ENCODE data around the gene POU3F3.

The POU3F3 gene

DNA sequence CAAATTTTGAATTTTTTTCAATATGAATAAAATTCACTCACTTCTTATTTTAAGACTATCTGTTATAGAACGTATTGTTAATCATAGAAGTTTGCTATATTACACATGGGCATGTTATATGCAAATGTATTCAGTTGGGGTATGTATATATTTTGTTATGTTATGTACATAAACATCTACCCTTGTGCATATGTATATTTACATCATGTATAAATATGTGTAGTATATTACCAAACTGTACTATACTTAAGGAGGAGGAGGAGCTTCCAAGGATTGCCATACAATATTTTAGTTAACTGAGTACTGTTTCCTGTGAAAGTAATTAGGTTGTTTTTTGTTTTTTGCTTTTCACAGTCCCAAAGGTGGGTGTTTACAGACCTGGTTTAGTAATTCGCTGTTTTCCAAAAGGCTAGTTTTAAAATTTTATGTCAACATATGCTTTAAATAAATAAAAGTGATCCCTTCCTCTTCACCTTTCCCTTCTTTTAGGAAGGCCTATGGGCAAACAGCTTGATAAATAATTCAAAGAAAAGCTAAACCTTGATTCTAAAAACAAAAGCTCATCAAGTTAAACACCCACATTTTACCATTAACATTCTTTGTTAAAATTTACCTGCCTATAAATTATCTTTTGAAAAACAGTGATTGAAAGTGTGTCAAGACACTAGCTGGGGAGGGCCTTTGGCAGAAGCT is 12.9 kb upstream of the POU3F3 start:
- DNase-seq: no peak
- Mint-ChIP-seq H3K4me1 (peaks cover 10 to 21% of the 10 kb centered on the region in 2 donors), H3K9me3 (peaks cover 0 to 2% of the 10 kb centered on the region in 2 donors), H3K27me3 (peaks cover 43 to 67% of the 10 kb centered on the region in 2 donors), H3K4me3 (no peak overlapping the region), H3K36me3 (peaks cover 2 to 5% of the 10 kb centered on the region in 2 donors), H3K27ac (no peak overlapping the region)
- ATAC-seq (replicated peaks): no peak

- Mint-ChIP-seq H3K27ac (peak overlapping the region; percentile 59), H3K4me3 (no peak overlapping the region), H3K4me1 (peaks cover 11 to 21% of the 10 kb centered on the region in 2 donors)
These were observed 12.2 kb upstream of the POU3F3 start for GRCh38 chr2:104841744-104842143.

GRCh38 chr2:104844807-104845551 is 8.9 kb upstream of the POU3F3 start:
- Mint-ChIP-seq H3K4me1 (peaks cover 18 to 25% of the 10 kb centered on the region in 2 donors), H3K27ac (peak overlapping the region; percentile 81), H3K9me3 (peaks cover 0 to 3% of the 10 kb centered on the region in 2 donors), H3K36me3 (peaks cover 2 to 9% of the 10 kb centered on the region in 2 donors), H3K4me3 (peak overlapping the region; percentile 35 to 58), H3K27me3 (peaks cover 67 to 83% of the 10 kb centered on the region in 2 donors)
- DNase-seq: no peak
- no peak for ATAC-seq (replicated peaks)

More at GRCh38 chr2:104841744-104842143, 12.2 kb upstream of the POU3F3 start:
- H3K36me3 Mint-ChIP-seq: peaks cover 2 to 9% of the 10 kb centered on the region in 2 donors
- H3K27me3 Mint-ChIP-seq: peaks cover 46 to 68% of the 10 kb centered on the region in 2 donors
- peaks cover 0 to 3% of the 10 kb centered on the region in 2 donors for H3K9me3 Mint-ChIP-seq
- DNase-seq (no peak), ATAC-seq (replicated peaks) (no peak)

GRCh38 chr2:104845552-104845931 is 8.4 kb upstream of the POU3F3 start:
- ATAC-seq (replicated peaks) (no peak), DNase-seq (no peak)
- Mint-ChIP-seq H3K4me1 (peaks cover 19 to 28% of the 10 kb centered on the region in 2 donors), H3K36me3 (peaks cover 2 to 9% of the 10 kb centered on the region in 2 donors), H3K4me3 (peak overlapping the region; percentile 35 to 58), H3K9me3 (peaks cover 0 to 3% of the 10 kb centered on the region in 2 donors), H3K27me3 (peaks cover 72 to 89% of the 10 kb centered on the region in 2 donors), H3K27ac (peak overlapping the region; percentile 81)

DNA sequence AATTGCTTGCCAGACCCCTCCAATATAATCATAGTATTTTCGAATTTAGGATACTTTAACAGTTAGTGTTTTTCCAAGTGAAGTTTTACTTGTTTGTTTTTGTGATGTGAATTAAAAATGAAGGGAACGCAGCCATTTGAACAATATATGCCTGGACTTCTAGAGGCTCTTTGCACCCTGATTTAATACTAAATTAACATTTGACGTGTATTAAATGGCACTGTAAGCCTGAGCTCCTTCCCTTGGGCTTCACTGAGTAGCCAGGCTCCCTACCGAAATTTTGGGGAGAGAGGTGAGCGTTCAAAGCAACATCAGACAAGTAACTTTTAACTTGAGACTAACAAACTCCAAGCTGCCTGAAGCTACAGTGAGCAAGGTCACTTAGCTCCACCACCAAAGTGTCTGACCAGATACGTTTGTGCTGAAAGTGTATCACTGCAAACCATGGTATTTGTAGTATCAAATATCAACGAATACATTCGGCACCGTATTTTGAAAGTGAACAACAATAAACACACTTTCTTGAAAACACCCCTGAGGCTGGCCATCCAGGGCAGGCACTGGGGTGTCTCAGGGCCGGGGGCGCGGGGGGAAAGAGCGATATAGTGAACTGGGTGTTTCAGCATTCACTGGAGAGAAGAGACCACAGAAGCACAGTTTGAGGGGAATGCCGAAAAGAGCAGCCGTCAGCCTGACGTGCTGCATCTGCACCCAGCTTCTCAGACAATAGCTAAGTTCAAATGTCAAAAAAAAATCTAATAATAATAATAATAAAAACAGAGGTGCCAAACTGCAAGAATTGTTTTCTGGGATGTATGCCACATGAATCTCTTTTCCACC is 7.7 kb upstream of the POU3F3 start:
- DNase-seq (no peak), ATAC-seq (replicated peaks) (no peak)
- H3K27me3 Mint-ChIP-seq: peaks cover 79 to 95% of the 10 kb centered on the region in 2 donors
- H3K9me3 Mint-ChIP-seq: peaks cover 0 to 3% of the 10 kb centered on the region in 2 donors
- peak overlapping the region; percentile 78 for H3K27ac Mint-ChIP-seq
- H3K36me3 Mint-ChIP-seq: peaks cover 2 to 9% of the 10 kb centered on the region in 2 donors
- H3K4me3 Mint-ChIP-seq: no peak overlapping the region
- peaks cover 20 to 31% of the 10 kb centered on the region in 2 donors for H3K4me1 Mint-ChIP-seq

GRCh38 chr2:104846786-104847585 is 6.9 kb upstream of the POU3F3 start:
- peaks cover 0 to 3% of the 10 kb centered on the region in 2 donors for H3K9me3 Mint-ChIP-seq
- H3K27ac Mint-ChIP-seq: peak overlapping the region; percentile 25
- DNase-seq: no peak
- H3K36me3 Mint-ChIP-seq: peaks cover 2 to 9% of the 10 kb centered on the region in 2 donors
- no peak for ATAC-seq (replicated peaks)
- no peak overlapping the region for H3K4me3 Mint-ChIP-seq
- H3K27me3 Mint-ChIP-seq: peaks cover 82 to 98% of the 10 kb centered on the region in 2 donors
- peaks cover 22 to 36% of the 10 kb centered on the region in 2 donors for H3K4me1 Mint-ChIP-seq

GRCh38 chr2:104847586-104848160 is 6.2 kb upstream of the POU3F3 start:
- DNase-seq (no peak), ATAC-seq (replicated peaks) (no peak)
- Mint-ChIP-seq H3K4me3 (no peak overlapping the region), H3K27ac (no peak overlapping the region), H3K36me3 (peaks cover 2 to 9% of the 10 kb centered on the region in 2 donors), H3K4me1 (peaks cover 24 to 40% of the 10 kb centered on the region in 2 donors), H3K27me3 (peaks cover 82 to 98% of the 10 kb centered on the region in 2 donors), H3K9me3 (peaks cover 0 to 3% of the 10 kb centered on the region in 2 donors)

- Mint-ChIP-seq H3K27me3 (peaks cover 86 to 99% of the 10 kb centered on the region in 2 donors), H3K27ac (peak overlapping the region; percentile 59), H3K36me3 (peaks cover 2 to 13% of the 10 kb centered on the region in 2 donors), H3K4me1 (peaks cover 30 to 48% of the 10 kb centered on the region in 2 donors), H3K9me3 (peaks cover 0 to 3% of the 10 kb centered on the region in 2 donors), H3K4me3 (no peak overlapping the region)
- no peak for ATAC-seq (replicated peaks)
- DNase-seq: no peak
These were observed 5.4 kb upstream of the POU3F3 start for GRCh38 chr2:104848526-104848925.

DNA sequence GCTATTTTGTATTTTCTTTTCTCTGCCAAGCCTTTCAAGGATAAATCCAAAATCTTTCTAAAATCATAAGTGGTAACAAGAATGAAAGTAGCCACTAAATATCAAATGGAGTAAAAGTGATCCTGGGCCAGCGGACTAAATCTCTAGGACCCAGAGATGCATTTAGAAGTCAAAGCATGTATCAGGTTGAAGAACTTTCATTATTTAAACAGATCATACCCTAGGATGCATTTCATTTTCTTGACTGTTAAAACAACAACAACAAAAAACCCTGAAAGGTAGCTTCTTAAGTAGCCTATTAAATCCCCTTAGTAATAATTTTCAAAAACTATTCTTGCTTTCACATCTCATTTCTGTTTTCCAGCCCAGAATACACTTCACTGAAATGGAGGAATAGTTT is 4.8 kb upstream of the POU3F3 start:
- Mint-ChIP-seq H3K4me1 (peaks cover 32 to 52% of the 10 kb centered on the region in 2 donors), H3K27me3 (peaks cover 87 to 100% of the 10 kb centered on the region in 2 donors), H3K4me3 (no peak overlapping the region), H3K9me3 (peaks cover 0 to 5% of the 10 kb centered on the region in 2 donors), H3K36me3 (peaks cover 5 to 16% of the 10 kb centered on the region in 2 donors), H3K27ac (no peak overlapping the region)
- DNase-seq (no peak), ATAC-seq (replicated peaks) (no peak)

DNA sequence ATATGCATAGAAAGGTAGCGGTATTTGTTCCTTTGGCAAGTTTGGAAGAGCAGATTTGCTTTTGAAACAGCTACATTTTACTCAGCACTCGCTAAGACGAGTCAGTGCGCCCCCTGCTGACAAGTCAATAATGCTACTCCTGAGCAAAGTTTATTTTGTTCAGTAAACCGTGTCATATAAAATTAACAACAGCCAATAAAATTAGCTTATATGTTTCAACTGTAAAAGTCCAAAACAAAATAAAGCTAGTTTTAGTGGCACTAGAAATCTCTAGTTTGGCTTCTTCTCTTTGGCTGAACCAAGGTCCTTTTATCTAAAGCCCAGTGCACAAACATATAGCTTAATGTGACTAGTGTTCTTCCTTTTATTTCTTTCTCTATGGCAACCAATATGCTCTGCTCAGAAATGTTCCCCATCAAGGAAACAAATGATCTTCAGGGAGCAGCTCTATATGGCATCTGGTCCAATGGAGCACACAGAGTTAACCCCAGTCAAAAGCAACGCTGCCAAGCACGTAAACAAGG is 4.2 kb upstream of the POU3F3 start:
- no peak for DNase-seq
- H3K4me3 Mint-ChIP-seq: no peak overlapping the region
- ATAC-seq (replicated peaks): peak in 1 of 2 donors; percentile 44
- H3K4me1 Mint-ChIP-seq: peaks cover 35 to 52% of the 10 kb centered on the region in 2 donors
- peaks cover 7 to 19% of the 10 kb centered on the region in 2 donors for H3K36me3 Mint-ChIP-seq
- peaks cover 89 to 100% of the 10 kb centered on the region in 2 donors for H3K27me3 Mint-ChIP-seq
- H3K9me3 Mint-ChIP-seq: peaks cover 0 to 5% of the 10 kb centered on the region in 2 donors
- H3K27ac Mint-ChIP-seq: no peak overlapping the region

- Mint-ChIP-seq H3K36me3 (peaks cover 6 to 17% of the 10 kb centered on the region in 2 donors), H3K27me3 (peaks cover 86 to 93% of the 10 kb centered on the region in 2 donors), H3K4me3 (no peak overlapping the region), H3K9me3 (peaks cover 0 to 3% of the 10 kb centered on the region in 2 donors), H3K4me1 (peaks cover 33 to 44% of the 10 kb centered on the region in 2 donors), H3K27ac (no peak overlapping the region)
- DNase-seq: no peak
- no peak for ATAC-seq (replicated peaks)
These were observed 3.3 kb upstream of the POU3F3 start for GRCh38 chr2:104850361-104851290.
